Right lung (tissue), 5 donors: ENCODE measurements around the gene RNF225. TPM values are rescaled to one million over a fixed set of nuclear protein-coding genes. Genes with fewer than 3 reads are reported as not detected.
"Not testable (repeated sequence)": the region's sequence is repeated elsewhere in the genome, so short reads cannot be mapped to it uniquely, and the experiment has no call there.

Source experiments
- DNase-seq, 2 donors: peaks; one replicate each; pipeline ENCODE4 v3.0.0-alpha.2; 2013
- polyA plus RNA-seq, 5 donors: library from polyadenylated mRNA; unstranded; fragments of 120-200 nt; gene quantifications; one replicate each; pipeline versions ENCODE4 v1.2.1 to v1.2.3, GENCODE V29; 2013; ENCODE audit warnings: inconsistent platforms in 1 of 5, low replicate concordance in 1 of 5; ENCODE audit not compliant: insufficient read length in 5 of 5, insufficient read depth in 1 of 5

The RNF225 gene
- polyA plus RNA-seq, 5 donors = not detected

DNA sequence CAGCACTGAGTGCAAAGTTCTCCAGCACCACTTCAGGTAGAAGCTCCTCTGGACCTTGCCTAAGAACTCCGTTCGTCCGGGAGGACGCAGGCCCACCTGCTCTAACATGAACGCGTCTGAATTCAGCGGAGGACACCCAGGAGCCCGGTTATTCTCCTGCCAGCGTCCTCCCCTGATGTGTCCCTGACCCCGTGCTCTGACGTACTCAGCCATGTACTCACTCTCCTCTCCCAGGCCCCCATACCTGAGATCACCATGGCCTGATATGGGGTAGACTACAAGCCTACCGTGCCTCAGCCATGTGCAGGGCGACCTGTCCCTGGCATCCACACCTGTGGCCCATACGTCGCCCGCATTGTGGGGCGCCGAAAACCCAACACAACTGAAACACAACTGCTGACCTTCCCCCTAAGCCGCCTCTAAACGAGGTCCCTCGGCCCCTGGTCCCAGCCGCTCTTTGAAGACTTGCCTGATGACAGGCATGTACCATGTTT is 12.2 kb downstream of the RNF225 start:
- DNase-seq = no peak

GRCh38 chr19:58408152-58409009 is 12.9 kb downstream of the RNF225 start, which contains the start of gene ZNF584:
Gene ZNF584, plus strand, starts transcription at chr19:58408649. Its CDS starts 499 bp downstream, at chr19:58409148.
- DNase-seq = peak; percentile 94 to 96

DNA sequence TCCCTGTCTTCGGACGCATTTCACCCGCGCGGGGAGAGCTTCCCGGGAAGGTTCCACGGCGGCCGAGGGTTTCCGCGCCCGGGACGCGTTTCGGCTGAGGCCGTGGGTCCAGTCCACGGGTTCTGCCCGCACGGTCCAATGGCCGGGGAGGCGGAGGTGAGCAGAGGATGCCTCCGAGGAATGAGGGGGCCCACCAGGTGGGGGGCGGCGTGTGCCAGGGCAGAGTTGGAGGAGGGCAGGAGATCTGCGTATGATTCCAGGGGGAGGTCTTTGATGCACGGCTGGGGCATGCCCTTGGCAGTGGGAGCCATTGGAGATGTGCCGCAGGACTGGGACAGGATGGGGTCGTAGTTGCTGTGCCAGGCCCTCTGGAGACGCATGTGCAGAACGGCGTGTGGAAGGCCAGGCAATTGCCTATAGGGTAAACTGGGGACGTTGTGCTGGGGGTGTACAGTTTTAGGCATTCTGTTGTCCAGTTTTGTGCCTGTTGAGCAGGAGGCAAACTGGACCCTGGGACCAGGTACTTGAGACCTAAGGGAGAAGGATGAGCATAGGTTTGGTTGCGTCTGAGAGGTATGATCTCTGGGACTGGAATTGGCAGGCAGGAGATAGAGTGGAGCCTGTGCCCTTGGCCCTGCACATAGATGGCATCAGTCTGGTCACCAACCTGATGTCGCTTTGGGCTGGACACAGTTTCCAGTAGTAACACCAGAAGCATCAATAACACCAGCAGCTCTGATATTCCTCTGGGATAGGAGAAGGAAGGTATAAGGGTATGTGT is 13.7 kb downstream of the RNF225 start:
- DNase-seq = peak in 1 of 2 donors; percentile 16

DNA sequence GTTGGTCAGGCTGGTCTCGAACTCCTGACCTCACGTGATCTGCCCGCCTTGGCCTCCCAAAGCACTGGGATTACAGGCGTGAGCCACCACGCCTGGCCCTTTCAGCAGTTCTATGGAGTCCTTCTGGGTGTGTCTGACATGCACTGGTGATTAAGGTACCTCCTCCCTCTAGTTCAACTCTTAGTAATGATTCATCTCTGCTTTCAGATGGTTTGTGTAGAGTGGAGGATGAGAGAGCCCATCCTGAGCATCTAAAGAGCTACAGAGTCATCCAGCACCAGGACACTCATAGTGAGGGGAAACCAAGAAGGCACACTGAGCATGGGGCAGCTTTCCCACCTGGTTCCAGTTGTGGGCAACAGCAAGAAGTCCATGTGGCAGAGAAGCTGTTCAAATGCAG is 21.1 kb downstream of the RNF225 start:
- DNase-seq = no peak

DNA sequence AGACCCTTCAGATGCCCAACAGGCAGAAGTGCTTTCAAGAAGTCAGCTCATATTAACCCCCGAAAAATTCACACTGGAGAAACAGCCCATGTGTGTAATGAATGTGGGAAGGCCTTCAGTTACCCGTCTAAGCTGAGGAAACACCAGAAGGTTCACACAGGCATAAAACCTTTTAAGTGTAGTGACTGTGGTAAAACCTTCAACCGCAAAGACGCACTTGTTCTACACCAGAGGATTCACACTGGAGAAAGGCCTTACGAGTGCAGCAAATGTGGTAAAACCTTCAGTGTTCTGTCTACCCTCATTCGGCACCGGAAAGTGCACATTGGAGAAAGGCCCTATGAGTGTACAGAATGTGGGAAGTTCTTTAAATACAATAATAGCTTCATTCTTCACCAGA is 21.6 kb downstream of the RNF225 start:
- no peak for DNase-seq

DNA sequence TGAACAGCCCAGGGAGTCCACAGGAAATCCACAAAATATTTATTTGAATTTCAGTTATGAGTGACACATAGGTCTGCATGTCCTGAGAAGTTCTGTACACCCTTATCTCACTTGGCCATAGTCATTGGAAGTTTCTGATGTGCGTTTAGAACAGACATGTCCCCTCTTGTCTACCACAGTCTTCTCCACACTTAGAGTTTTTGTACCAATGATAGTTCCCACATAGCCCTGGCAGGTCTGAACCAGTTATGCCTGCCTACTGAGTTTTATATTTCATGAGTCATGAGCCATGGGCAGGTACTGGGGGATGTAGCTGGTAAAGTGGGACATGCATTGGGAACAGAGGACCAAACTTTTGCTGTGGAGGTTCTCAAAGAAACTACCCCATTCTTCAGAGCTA is 33.2 kb downstream of the RNF225 start:
- no peak for DNase-seq

DNA sequence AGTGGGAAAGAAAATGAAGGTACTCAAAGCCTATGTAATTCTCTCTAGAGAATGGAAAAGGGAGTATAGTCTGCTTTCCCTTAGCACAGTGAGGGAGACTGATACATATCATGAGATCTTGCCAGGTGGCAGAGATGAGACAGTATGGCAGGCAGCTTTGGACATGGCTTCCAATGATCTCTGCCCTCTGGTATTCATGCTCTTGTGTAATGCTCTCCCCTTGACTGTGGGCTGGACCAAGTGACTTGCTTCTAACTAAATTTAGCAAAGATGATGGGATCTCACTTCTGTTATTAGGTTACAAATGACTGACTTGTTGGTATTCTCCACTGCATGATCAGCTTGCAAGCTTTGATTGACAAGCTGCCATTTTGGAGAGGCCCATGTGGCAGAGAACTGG is 34.3 kb downstream of the RNF225 start:
- no peak for DNase-seq

DNA sequence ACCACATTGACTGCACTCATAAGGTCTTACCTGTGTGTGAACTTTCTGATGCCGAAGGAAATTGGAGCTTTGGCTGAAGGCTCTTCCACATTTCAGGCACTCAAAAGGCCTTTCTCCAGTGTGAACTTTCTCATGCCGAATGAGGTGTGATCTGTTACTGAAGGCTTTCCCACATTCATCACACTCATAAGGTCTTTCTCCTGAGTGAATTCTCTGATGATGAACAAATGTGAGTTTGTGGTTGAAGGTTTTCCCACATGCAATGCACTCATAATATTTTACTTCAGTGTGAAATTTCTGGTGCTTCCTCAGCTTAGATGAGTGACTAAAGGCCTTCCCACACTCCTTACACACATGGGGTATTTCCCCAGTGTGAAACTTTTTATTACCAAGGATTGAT is 38.8 kb downstream of the RNF225 start:
- no peak for DNase-seq

DNA sequence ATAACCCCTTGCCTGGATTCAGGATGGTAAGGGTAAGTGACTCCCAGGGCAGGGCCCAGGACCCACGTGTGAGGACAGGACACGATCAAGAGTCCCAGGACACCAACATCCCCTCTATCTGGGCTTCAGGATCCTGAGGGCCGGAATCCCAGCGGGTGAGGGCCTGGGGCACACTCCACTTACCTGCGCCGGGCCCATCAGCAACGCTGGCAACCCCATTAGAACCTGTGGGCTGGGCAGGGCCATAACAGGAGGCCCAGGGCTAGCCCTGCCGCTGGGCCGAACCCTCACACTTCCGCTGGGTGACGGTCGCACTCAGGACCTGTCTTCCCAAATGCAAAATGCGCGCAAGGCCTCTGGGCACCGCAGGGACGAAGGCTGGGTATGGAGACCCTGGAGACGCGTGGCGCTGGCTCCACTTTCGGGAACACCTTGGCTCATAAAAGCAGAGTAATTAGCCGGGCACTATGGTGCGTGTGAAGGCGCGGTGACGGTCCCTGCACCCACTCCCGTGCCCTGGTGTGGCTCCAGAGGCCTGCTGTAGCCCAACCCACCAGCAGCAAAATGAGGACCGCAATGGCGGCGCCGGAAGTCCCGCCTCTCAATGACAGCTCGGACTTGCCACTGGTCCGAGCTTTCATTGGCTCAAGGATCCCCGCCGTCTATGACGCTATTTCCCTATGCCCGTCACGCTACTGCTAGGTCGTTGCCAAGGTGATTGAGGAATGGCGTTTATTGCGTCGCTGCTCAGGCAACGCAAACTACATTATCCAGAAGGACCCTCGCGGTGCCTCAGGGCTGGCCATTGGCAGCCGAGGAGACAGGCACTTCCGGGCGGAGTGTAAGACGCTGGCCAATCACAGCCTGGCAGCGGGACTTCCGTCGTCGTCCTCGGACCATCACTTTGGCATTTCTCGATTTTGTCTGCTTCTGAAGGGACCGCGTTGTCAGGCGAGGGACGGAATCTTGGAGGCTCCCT is 44.4 kb downstream of the RNF225 start, which contains the start of gene ZNF132:
Gene ZNF132 (minus strand): TSS at position 578 of the 979 bp plus-strand sequence. CDS start 332 bp downstream, at position 246.
- peak; percentile 98 to 99 for DNase-seq

- DNase-seq = no peak
Observed at GRCh38 chr19:58440556-58440955, 45.1 kb downstream of the RNF225 start.

DNA sequence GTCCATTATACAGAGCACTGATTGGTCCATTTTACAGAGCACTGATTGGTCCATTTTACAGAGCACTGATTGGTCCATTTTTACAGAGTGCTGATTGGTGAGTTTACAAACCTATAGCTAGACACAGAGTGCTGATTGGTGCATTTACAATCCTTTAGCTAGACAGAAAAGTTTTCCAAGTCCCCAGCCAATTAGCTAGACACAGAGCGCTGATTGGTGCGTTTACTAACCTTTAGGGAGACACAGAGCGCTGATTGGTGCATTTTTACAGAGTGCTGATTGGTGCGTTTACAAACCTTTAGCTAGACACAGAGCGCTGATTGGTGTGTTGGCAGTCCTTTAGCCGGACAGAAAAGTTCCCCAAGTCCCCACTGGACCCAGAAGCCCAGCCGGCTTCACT is 47.5 kb downstream of the RNF225 start:
- DNase-seq = not testable (repeated sequence)

Other genes starting within 250 kb of the RNF225 start
- gene ZNF329, start 244.9 kb upstream of the RNF225 start, polyA plus RNA-seq = 10 to 100 TPM; 16.5 to 22.7 (median 19.8) TPM
- gene ZNF274, start 212.6 kb upstream of the RNF225 start, polyA plus RNA-seq = 10 to 100 TPM; 15.9 to 23.2 (median 21.8) TPM
- gene ZNF544, start 166.7 kb upstream of the RNF225 start, polyA plus RNA-seq = 10 to 100 TPM; 29.3 to 41.2 (median 39.0) TPM
- gene ZNF8, start 116.7 kb upstream of the RNF225 start, polyA plus RNA-seq = 10 to 100 TPM in 1 of 5 donors, 1 to 10 TPM in 4; 7.0 to 10.4 (median 9.7) TPM
- gene ERVK3-1, start 90.3 kb upstream of the RNF225 start, polyA plus RNA-seq = 10 to 100 TPM; 50.7 to 57.1 (median 53.8) TPM
- gene ZSCAN22, start 68.7 kb upstream of the RNF225 start, polyA plus RNA-seq = 1 to 10 TPM; 3.6 to 4.5 (median 3.9) TPM
- 1 to 10 TPM in 3 of 5 donors, under 1 TPM in 2; 0.90 to 4.6 (median 1.9) TPM for gene A1BG, start 42.2 kb upstream of the RNF225 start, polyA plus RNA-seq
- gene ZNF497, start 32.9 kb upstream of the RNF225 start, polyA plus RNA-seq = 1 to 10 TPM; 2.5 to 4.7 (median 3.0) TPM
- gene ZNF837, start 14.6 kb upstream of the RNF225 start, polyA plus RNA-seq = 1 to 10 TPM; 1.4 to 4.2 (median 2.2) TPM
- gene RPS5, start 8.4 kb upstream of the RNF225 start, polyA plus RNA-seq = 1,000 to 10,000 TPM; 1,196 to 1,701 (median 1,259) TPM
- 10 to 100 TPM in 2 of 5 donors, 1 to 10 TPM in 3; 8.0 to 11.3 (median 9.9) TPM for gene ZNF584, start 13.0 kb downstream of the RNF225 start, polyA plus RNA-seq
- gene ZNF132, start 44.5 kb downstream of the RNF225 start, polyA plus RNA-seq = 10 to 100 TPM in 4 of 5 donors, 1 to 10 TPM in 1; 7.8 to 11.3 (median 10.7) TPM
- 1 to 10 TPM; 4.6 to 8.0 (median 6.7) TPM for gene ZNF324B, start 56.0 kb downstream of the RNF225 start, polyA plus RNA-seq
- 10 to 100 TPM in 1 of 5 donors, 1 to 10 TPM in 4; 6.8 to 10.1 (median 8.5) TPM for gene ZNF324, start 71.4 kb downstream of the RNF225 start, polyA plus RNA-seq
- 10 to 100 TPM; 12.0 to 16.5 (median 14.0) TPM for gene ZNF446, start 80.7 kb downstream of the RNF225 start, polyA plus RNA-seq
- gene SLC27A5, start 116.3 kb downstream of the RNF225 start, polyA plus RNA-seq = 1 to 10 TPM; 5.8 to 9.5 (median 7.8) TPM
- 10 to 100 TPM in 2 of 5 donors, 1 to 10 TPM in 3; 7.2 to 17.2 (median 9.1) TPM for gene ZBTB45, start 124.2 kb downstream of the RNF225 start, polyA plus RNA-seq
- gene TRIM28, start 148.4 kb downstream of the RNF225 start, polyA plus RNA-seq = 100 to 1,000 TPM; 459 to 685 (median 528) TPM
- gene CHMP2A, start 159.4 kb downstream of the RNF225 start, polyA plus RNA-seq = 100 to 1,000 TPM in 1 of 5 donors, 10 to 100 TPM in 4; 83.6 to 114 (median 94.7) TPM
- 10 to 100 TPM; 64.8 to 90.5 (median 77.1) TPM for gene UBE2M, start 163.0 kb downstream of the RNF225 start, polyA plus RNA-seq
- gene MZF1, start 177.7 kb downstream of the RNF225 start, polyA plus RNA-seq = 10 to 100 TPM; 27.0 to 49.9 (median 40.9) TPM